Calu3 (cell line): Measurements from ENCODE around the gene DCLK2. TPM values are rescaled to one million over a fixed set of nuclear protein-coding genes. Genes with fewer than 3 reads are reported as not detected.

Experiments used
- BruUV-seq: library from RNA; stranded (reverse); fragments of 400-500 nt; replicated peaks from 2 replicates; lab custom pipeline; 2021; lab: Mats Ljungman, UMichigan
- CTCF ChIA-PET: fragments of 300-600 bp; sonication (Branson Sonifier 250); formaldehyde crosslinking; loops from one replicate; lab custom pipeline; 2022; ENCODE audit warnings: antibody characterized with exemption; lab: Charles Lee
- DNase-seq: peaks from one replicate; pipeline ENCODE4 v3.0.0; 2022
- H3K27ac Mint-ChIP-seq: one replicate; pipeline ENCODE4 v1.8.0; 2022; ENCODE audit warnings: mixed read lengths; ENCODE audit not compliant: unreplicated experiment
- H3K27me3 Mint-ChIP-seq: one replicate; pipeline ENCODE4 v1.8.0; 2022; ENCODE audit warnings: mixed read lengths; ENCODE audit not compliant: unreplicated experiment
- H3K36me3 Mint-ChIP-seq: one replicate; pipeline ENCODE4 v1.8.0; 2022; ENCODE audit warnings: mild to moderate bottlenecking, moderate library complexity, mixed read lengths; ENCODE audit not compliant: insufficient read depth, unreplicated experiment
- H3K4me1 Mint-ChIP-seq: one replicate; pipeline ENCODE4 v1.8.0; 2022; ENCODE audit warnings: mild to moderate bottlenecking, low read depth, mixed read lengths; ENCODE audit not compliant: unreplicated experiment
- H3K4me3 Mint-ChIP-seq: one replicate; pipeline ENCODE4 v1.8.0; 2022; ENCODE audit warnings: mild to moderate bottlenecking, low read depth, moderate library complexity, mixed read lengths; ENCODE audit not compliant: unreplicated experiment
- H3K9me3 Mint-ChIP-seq: one replicate; pipeline ENCODE4 v1.8.0; 2022; ENCODE audit warnings: low read depth, mixed read lengths; ENCODE audit not compliant: unreplicated experiment
- intact Hi-C: fragments of 100-400 bp; cut with micrococcal nuclease; formaldehyde crosslinking; loops from one replicate; pipeline ENCODE4 v1.10.0; 2022; ENCODE audit not compliant: unreplicated experiment
- total RNA-seq: library from RNA; stranded (reverse); gene quantifications from 2 replicates; pipeline ENCODE4 v1.2.3, GENCODE V29; 2022
- TF ChIP-seq, protein P1 (sequence below): fragments of 200-600 bp; IDR thresholded peaks from one replicate; pipeline ENCODE4 v1.8.0; 2022; ENCODE audit warnings: antibody characterized with exemption; ENCODE audit not compliant: unreplicated experiment

The DCLK2 gene
- total RNA-seq, 1 experiment from 2014 or later = 0.31 TPM

GRCh38 chr4:150126201-150126863 lies 48.1 kb downstream of the DCLK2 start:
- H3K27me3 Mint-ChIP-seq = no peaks in the 10 kb centered on the region
- intact Hi-C loops = no loop called here
- TF ChIP-seq, protein P1, sequence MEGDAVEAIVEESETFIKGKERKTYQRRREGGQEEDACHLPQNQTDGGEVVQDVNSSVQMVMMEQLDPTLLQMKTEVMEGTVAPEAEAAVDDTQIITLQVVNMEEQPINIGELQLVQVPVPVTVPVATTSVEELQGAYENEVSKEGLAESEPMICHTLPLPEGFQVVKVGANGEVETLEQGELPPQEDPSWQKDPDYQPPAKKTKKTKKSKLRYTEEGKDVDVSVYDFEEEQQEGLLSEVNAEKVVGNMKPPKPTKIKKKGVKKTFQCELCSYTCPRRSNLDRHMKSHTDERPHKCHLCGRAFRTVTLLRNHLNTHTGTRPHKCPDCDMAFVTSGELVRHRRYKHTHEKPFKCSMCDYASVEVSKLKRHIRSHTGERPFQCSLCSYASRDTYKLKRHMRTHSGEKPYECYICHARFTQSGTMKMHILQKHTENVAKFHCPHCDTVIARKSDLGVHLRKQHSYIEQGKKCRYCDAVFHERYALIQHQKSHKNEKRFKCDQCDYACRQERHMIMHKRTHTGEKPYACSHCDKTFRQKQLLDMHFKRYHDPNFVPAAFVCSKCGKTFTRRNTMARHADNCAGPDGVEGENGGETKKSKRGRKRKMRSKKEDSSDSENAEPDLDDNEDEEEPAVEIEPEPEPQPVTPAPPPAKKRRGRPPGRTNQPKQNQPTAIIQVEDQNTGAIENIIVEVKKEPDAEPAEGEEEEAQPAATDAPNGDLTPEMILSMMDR = no peak
- BruUV-seq = no TSS peak
- H3K9me3 Mint-ChIP-seq = peaks cover 3% of the 10 kb centered on the region
- H3K4me3 Mint-ChIP-seq = no peak overlapping the region
- H3K27ac Mint-ChIP-seq = no peak overlapping the region
- CTCF ChIA-PET = no interaction called here
- no peaks in the 10 kb centered on the region for H3K36me3 Mint-ChIP-seq
- H3K4me1 Mint-ChIP-seq = no peaks in the 10 kb centered on the region
- DNase-seq = no peak

GRCh38 chr4:150126864-150127203 lies 48.6 kb downstream of the DCLK2 start:
- Mint-ChIP-seq H3K4me1 (no peaks in the 10 kb centered on the region), H3K9me3 (no peaks in the 10 kb centered on the region), H3K4me3 (no peak overlapping the region), H3K27me3 (no peaks in the 10 kb centered on the region), H3K27ac (no peak overlapping the region), H3K36me3 (no peaks in the 10 kb centered on the region)
- CTCF ChIA-PET = no interaction called here
- no TSS peak for BruUV-seq
- intact Hi-C loops = no loop called here
- TF ChIP-seq, protein P1 = no peak
- no peak for DNase-seq

- no TSS peak for BruUV-seq
- CTCF ChIA-PET = no interaction called here
- Mint-ChIP-seq H3K9me3 (no peaks in the 10 kb centered on the region), H3K4me3 (no peak overlapping the region), H3K36me3 (no peaks in the 10 kb centered on the region), H3K27me3 (no peaks in the 10 kb centered on the region), H3K27ac (no peak overlapping the region), H3K4me1 (no peaks in the 10 kb centered on the region)
- DNase-seq = no peak
- intact Hi-C loops = no loop called here
- TF ChIP-seq, protein P1 = no peak
Measured at GRCh38 chr4:150127757-150128156, 49.5 kb downstream of the DCLK2 start.

- CTCF ChIA-PET = no interaction called here
- no peak for DNase-seq
- no peaks in the 10 kb centered on the region for H3K36me3 Mint-ChIP-seq
- H3K9me3 Mint-ChIP-seq = no peaks in the 10 kb centered on the region
- H3K27ac Mint-ChIP-seq = no peak overlapping the region
- BruUV-seq = no TSS peak
- intact Hi-C loops = no loop called here
- H3K4me3 Mint-ChIP-seq = no peak overlapping the region
- no peaks in the 10 kb centered on the region for H3K27me3 Mint-ChIP-seq
- TF ChIP-seq, protein P1 = no peak
- H3K4me1 Mint-ChIP-seq = no peaks in the 10 kb centered on the region
Measured at GRCh38 chr4:150130933-150131332, 52.7 kb downstream of the DCLK2 start.
